Measurements from ENCODE around the gene CCDC39. TPM values are rescaled to one million over a fixed set of nuclear protein-coding genes. Genes with fewer than 3 reads are reported as not detected.

CCDC39 gene
- polyA plus RNA-seq, 4 donors: 3.1 to 8.2 (median 4.3) TPM

Other genes with a start within 250 kb of the CCDC39 start
- 100 to 1,000 TPM in 3 of 4 donors, 10 to 100 TPM in 1; 76.8 to 130 (median 118) TPM for gene TTC14, start 77.3 kb downstream of the CCDC39 start, polyA plus RNA-seq (ENCODE audit: insufficient read length in 4 of 4)
- 100 to 1,000 TPM; 158 to 242 (median 226) TPM for gene FXR1, start 233.2 kb upstream of the CCDC39 start, polyA plus RNA-seq (ENCODE audit: insufficient read length in 4 of 4)